ENCODE results near the gene PGS1. TPM values are rescaled to one million over a fixed set of nuclear protein-coding genes. Genes with fewer than 3 reads are reported as not detected.

PGS1 gene
- total and polyA plus RNA-seq, 2 of the 8 experiments (the other 6 are each of a cell fraction or from before 2014, with no cell fraction given), result 46.7 to 60.0 TPM

DNA sequence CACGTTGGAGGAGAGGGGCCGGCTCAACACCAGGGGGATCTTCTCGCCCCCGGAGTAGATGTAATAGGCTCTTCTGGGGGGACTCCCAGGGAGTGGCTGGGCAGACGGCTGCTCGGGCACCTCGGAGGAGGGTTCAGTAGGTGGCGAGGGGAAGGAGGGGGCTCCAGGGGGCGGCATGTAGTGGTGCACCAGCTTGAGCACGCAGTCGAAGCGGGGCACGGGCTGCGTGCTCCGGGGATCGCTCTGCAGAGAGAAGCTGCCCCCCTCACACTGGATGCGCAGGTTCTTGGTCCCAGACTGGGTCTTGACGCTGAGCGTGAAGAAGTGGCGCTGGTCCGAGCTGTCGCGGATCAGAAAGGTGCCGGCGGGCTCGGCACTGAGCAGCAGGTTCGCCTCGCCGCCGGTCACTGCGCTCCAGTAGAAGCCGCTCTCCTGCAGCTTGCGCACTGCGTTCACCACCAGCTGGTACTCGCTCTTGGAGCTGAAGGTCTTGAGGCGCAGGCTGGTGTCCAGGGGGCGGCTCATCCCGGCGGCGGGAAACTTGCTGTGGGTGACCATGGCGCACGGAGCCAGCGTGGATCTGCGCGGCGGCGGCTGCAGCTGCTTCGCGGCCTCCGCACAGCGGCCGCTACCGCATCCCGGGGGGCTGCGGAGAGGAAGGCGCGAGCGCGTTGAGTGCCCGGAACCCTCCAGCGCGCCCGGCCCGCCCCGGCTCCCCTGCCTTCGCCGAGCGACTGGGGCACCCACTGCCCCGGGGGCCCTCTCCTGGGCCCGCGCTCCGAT, 19.7 kb upstream of the PGS1 start:
- Histone ChIP-seq H4K5ac (ENCODE audit: insufficient read length, low read depth, low read length) (no peak overlapping the region), H3K4me2 (ENCODE audit: insufficient read depth in 1 of 2, low read depth in 2 of 2, low read length in 2 of 2) (peak overlapping the region; percentile 66 to 80), H3K4me3 (ENCODE audit: extremely low read depth in 1 of 4, insufficient read depth in 2 of 4, low read depth in 3 of 4, low read length in 4 of 4) (peak overlapping the region; percentile 66 to 81 (median 77)), H3K27me3 (replicated peaks in 1 of 4; ENCODE audit: control insufficient read depth in 3 of 4, extremely low read depth in 1 of 4, insufficient read depth in 3 of 4, low read length in 3 of 4) (peaks cover 0 to 27% (median 12%) of the 10 kb centered on the region in 4 experiments; a peak in 4 of 7 replicates), H4K91ac (replicated peaks; ENCODE audit: insufficient read length, low read length) (peak overlapping the region; percentile 46), H3K23ac (ENCODE audit: insufficient read length) (no peak overlapping the region), H3K27ac (ENCODE audit: low read depth, low read length) (no peak overlapping the region), H2BK12ac (ENCODE audit: low read depth, low read length) (peak overlapping the region; percentile 27; the same call in 1 of the 2 replicates), H3K56ac (replicated peaks; ENCODE audit: insufficient read length, low read depth, low read length) (peak overlapping the region; percentile 26), H3K36me3 (ENCODE audit: control insufficient read depth in 2 of 4, insufficient read depth in 4 of 4, low read length in 3 of 4) (peaks cover 2 to 19% (median 7%) of the 10 kb centered on the region in 4 experiments; a peak in 5 of 8 replicates), H3K14ac (ENCODE audit: insufficient read length) (no peak overlapping the region), H2AK5ac (ENCODE audit: low read depth, low read length) (no peak overlapping the region), H3K9ac (replicated peaks in 1 of 4; ENCODE audit: extremely low read depth in 1 of 4, low read depth in 3 of 4, low read length in 3 of 4) (peak overlapping the region in 3 of 4 experiments; percentile 17 to 89 (median 20); a peak in 3 of 7 replicates), H2BK20ac (ENCODE audit: low read length) (no peak overlapping the region), H2BK120ac (replicated peaks; ENCODE audit: low read depth, low read length) (no peak overlapping the region), H3K79me2 (ENCODE audit: control insufficient read depth in 1 of 2, insufficient read depth in 2 of 2, low read length in 2 of 2) (peaks cover 8 to 28% of the 10 kb centered on the region in 2 experiments; a peak in 3 of 4 replicates), H3K4me1 (replicated peaks in 1 of 4; ENCODE audit: control insufficient read depth in 3 of 4, insufficient read depth in 4 of 4, low read length in 3 of 4) (peaks cover 13 to 48% (median 32%) of the 10 kb centered on the region in 4 experiments), H3K9me3 (ENCODE audit: insufficient read depth in 2 of 2, low read depth in 1 of 2, low read length in 1 of 2) (no peaks in the 10 kb centered on the region), H3K79me1 (ENCODE audit: low read depth, low read length) (no peaks in the 10 kb centered on the region), H3K18ac (ENCODE audit: extremely low read depth, low read length) (peak overlapping the region; percentile 71; the same call in 1 of the 2 replicates), H2BK15ac (ENCODE audit: low read length) (0 out of 2 replicates have a peak overlapping the region, but pooled peaks have one; percentile 95), H3K23me2 (ENCODE audit: low read depth, low read length) (peaks cover 14% of the 10 kb centered on the region), H3K4ac (replicated peaks; ENCODE audit: insufficient read length, low read depth, low read length) (peak overlapping the region; percentile 75), H2AFZ (ENCODE audit: low read length) (no peak overlapping the region), H4K8ac (ENCODE audit: extremely low read depth, insufficient read depth, low read length) (peak overlapping the region; percentile 72; the same call in 1 of the 2 replicates), H2BK5ac (ENCODE audit: low read depth, low read length) (no peak overlapping the region), H4K20me1 (replicated peaks in 1 of 2; ENCODE audit: control insufficient read depth in 1 of 2, insufficient read depth in 2 of 2, low read length in 2 of 2) (peaks cover 16 to 21% of the 10 kb centered on the region in 2 experiments)
- WGBS, 2 experiments (ENCODE audit: extremely low coverage in 1 of 2, insufficient coverage in 1 of 2, insufficient read length in 1 of 2, insufficient replicate concordance in 2 of 2, low coverage in 1 of 2, low lambda C conversion rate in 2 of 2, missing lambda C conversion rate in 1 of 2), result 9% methylated on average over 61 of the region's 72 CpGs; no CpG with 5 or more reads in 1 of the 2 experiments
- DNase-seq (ENCODE audit: low read depth in 1 of 2, low spot score in 2 of 2) (no peak), FAIRE-seq (no peak)
- POLR2A ChIA-PET (ENCODE audit: partially characterized antibody), result interaction anchor here (0.7 to 4.9 kb wide), 13 partner anchors 9 to 61 kb away, joined by 3 to 29 read pairs (median 7); no protein-coding TSS in a partner anchor
- peak; percentile 1; the same call in 1 of the 2 replicates for TF ChIP-seq RBBP5 (IDR thresholded peaks at IDR 0.05; ENCODE audit: borderline replicate concordance, low read depth, low read length)
- 0 out of 4 replicates have a peak, but pooled peaks of 1 of the 2 experiments have one; percentile 3 for TF ChIP-seq SIN3A (conservative IDR thresholded peaks at IDR 0.05 in 1 of 2, IDR thresholded peaks at IDR 0.05 in 1 of 2; ENCODE audit: low read depth in 1 of 2, low read length in 2 of 2)
- no peak for TF ChIP-seq JUND (IDR thresholded peaks at IDR 0.05; ENCODE audit: low read length)
- peak; percentile 33 for TF ChIP-seq ASH2L (IDR thresholded peaks at IDR 0.05; ENCODE audit: low read length)
- peak; percentile 58 for TF ChIP-seq SUZ12 (IDR thresholded peaks at IDR 0.05; ENCODE audit: low read length)
- CTCF ChIA-PET (ENCODE audit: partially characterized antibody), result interaction anchor here (0.7 to 20.5 kb wide), 11 partner anchors 9 to 108 kb away, joined by 3 to 257 read pairs (median 4); no protein-coding TSS in a partner anchor
